Stromal cell of bone marrow (primary cell): ENCODE data around the gene CGNL1.

Source experiments
- DNase-seq: peaks from one replicate; pipeline ENCODE4 v3.0.0-alpha.2; 2012; ENCODE audit warnings: low read depth

CGNL1 gene

DNA sequence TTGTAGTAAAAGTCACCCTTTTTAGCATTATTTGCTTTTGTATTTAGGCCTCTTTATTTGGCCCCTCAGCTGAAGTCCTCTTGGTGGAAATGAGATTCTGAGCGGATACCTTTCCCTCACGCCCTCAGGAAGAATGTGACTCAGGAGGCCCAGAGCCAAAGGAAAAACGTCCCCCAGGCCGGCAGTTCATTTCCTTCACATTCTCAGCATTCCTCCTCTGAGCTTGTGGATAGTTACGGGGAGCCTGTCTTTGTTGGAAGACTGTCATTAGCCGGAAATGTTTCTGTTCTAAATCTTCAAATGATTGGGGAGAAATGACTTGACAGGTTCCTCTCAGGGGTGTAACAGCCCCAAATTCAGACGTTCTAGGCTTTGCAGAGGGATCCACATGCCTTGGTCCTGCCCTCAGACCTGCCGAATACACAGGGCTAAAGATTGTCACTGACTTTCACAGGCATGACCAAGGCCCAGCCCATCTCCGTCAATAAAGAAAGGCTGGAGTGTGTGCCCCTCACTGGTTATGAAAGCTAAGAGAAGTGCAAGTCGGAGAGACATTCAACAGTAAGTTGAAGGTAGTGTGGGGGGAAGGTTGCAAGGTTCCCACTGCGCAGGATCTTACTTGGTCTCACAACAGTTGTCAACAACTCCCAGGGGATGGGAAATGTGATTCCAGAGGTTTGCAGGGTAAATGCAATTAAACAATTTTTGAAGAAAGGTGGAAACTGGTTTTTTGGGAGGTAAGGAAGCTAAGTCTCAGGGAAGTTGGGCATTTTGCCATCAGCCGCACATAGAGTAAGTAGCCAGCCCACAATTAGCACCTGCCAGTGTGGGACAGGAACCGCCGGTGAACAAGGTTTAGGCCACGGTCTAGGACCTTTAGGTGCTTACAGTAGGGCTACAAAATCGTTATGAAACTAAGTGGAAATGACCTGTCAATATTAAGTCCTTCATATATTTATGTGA, 175.7 kb downstream of the CGNL1 start:
- no peak for DNase-seq

DNA sequence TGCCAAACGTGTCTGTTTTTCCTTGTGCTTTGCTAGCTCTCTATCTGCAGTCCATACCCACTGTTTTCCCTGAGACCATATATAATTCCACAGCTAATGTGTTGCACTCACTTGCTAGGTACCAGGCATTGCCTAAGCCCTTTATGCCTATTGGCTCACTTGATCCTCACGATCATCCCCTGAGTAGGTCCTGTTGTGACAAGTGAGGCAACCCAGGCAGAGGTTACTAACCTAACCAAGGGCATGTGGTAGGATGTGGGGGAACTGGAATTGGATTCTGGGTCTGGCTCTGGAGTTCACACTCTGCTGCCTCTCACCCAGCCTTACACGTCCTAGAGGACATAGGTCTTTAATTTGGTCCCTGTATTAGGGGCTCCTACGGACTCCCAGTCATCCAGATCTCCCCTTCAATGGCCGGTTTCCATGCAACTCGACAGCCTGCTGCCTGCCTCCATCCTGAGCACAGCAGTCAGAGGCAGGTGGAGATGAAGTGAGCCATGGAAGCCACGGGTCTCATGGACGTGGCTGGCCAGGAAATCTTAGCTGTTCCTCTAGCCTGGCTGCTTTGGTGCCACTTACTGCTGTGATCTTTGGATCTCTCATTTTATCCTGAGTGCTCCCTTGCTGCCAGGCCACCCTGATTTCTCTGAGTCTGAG, 176.5 kb downstream of the CGNL1 start:
- no peak for DNase-seq

- no peak for DNase-seq
Observed at GRCh38 chr15:57553526-57553925, 177.2 kb downstream of the CGNL1 start.

DNA sequence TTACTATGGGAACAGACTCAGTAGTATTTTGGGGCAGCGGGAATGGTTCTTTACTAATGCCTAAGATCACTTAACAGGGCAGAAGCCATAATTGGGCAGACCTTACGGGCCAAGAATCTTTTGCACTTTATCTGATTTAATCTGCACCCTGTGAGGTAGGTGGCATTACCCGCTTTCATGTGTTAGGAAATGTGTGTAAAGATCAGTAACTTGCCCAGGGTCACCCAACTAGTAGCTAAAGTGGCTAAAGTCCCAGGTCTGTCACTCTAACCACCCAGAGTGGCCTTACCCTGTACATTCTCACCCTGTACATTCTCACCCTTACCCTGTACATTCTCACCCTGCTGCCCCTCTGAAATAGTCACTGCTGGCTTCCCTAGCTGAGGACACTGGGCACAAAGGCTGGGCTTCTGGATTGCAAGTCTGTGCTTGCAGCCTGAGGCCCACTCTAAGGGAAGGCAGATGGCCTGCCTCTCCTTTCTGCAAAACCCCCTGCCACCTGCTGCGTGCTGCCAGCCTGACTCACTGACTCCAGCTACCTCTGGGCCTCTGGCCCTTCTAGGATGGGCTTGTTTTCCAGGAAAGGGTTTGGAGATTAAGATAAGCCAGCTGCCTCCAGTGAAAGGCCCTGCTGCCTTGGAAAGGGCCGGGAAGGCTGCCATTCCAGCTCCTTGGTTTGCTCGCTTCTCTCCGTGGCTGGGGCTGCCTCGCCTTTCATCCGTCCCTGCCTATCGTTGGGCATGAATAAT, 177.9 kb downstream of the CGNL1 start:
- DNase-seq: no peak

GRCh38 chr15:57554812-57555179, 178.5 kb downstream of the CGNL1 start:
- no peak for DNase-seq

DNA sequence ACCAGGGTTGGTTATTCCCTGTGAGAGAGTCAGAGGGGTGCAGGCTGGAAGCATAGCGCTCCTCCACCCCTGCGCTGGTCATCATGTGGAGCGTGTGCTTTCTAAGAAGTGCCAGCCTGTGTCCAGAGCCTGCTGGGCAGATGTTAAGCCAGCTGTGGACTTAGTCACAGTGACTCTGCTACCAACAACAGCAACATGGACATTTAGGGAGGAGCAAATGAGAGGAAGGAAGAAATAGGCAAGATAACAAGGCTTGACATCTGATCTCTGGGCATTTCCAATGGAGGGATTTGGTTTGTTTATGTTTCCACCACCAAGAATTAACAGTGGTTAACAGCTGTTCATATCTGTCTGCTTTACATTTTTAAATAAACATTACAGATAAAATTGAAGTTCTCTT, 179.0 kb downstream of the CGNL1 start:
- DNase-seq: no peak

GRCh38 chr15:57556040-57556439, 179.7 kb downstream of the CGNL1 start:
- no peak for DNase-seq

- no peak for DNase-seq
Observed at GRCh38 chr15:57557267-57557666, 181.0 kb downstream of the CGNL1 start.

DNA sequence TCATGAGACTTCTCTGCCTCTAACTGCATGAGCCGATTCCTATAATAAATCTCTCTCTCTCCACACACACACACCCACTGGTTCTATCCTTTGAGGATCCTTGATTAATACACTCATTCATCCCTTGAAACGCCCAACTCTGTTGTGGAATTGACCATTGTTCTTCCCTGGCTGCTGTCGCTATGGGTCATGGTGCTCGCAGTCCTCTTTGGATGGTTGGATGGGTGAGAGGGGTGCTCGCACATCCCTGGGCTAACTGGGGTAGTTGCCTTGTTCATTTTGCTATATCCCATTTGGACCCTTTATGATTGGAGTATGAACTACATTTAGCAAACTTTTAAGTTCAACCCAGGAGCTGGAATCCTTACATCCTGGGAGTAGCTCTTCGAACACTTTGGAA, 181.5 kb downstream of the CGNL1 start:
- no peak for DNase-seq

GRCh38 chr15:57559875-57560274, 183.6 kb downstream of the CGNL1 start:
- peak; percentile 15 for DNase-seq

- DNase-seq: peak; percentile 53
Observed at GRCh38 chr15:57561041-57561711, 184.9 kb downstream of the CGNL1 start.

DNA sequence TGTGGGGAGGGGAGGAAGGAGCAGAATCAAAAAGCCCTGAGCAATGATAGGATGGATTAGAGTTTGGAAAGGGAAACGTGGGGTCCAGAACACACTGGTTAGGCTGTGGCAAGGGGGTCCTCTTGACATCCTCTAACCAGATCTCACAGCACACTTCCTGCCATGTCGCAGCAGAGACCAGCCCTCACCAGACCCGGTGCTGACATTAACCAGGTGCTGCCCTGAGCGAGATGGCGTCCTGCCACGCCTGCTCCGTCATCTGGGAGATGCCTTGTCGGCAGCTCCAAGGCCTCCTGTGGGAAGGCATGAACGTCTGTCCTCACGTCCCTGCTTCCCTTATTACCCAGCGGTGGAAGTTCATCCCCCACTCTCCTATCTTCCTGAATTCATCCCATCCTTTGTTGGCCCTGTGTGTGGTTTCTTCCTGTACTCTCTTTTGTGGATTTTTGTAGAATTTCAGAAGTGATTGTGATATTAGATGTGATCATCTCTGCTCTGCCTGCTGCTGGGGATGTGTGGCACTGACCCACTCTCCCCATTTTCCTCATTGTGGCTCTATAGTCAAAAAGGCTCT, 186.0 kb downstream of the CGNL1 start:
- no peak for DNase-seq

DNA sequence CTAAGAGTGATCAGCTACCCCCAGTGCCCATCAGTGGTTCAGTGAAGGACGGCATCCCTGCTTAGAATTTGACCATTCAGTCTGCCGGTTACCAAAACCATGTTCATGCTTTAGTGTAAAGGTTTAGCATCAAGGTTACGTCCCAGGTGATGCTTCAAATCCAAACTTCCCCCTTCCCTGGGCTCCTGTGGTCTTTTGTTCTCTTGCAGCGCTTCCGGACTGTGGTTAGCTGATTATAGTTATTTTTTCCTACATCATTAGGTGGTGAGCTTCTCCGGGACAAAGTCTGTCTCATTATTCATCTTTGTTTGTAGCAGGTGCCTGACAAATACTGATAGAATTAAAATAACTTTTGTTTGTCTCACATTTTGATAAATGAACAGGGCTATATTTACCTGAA, 187.1 kb downstream of the CGNL1 start:
- DNase-seq: no peak

GRCh38 chr15:57565311-57565710, 189.0 kb downstream of the CGNL1 start:
- no peak for DNase-seq

GRCh38 chr15:57566834-57567233, 190.5 kb downstream of the CGNL1 start:
- DNase-seq: no peak

GRCh38 chr15:57567891-57568290, 191.6 kb downstream of the CGNL1 start:
- DNase-seq: no peak

- no peak for DNase-seq
Observed at GRCh38 chr15:57568299-57568698, 192.0 kb downstream of the CGNL1 start.

GRCh38 chr15:57570340-57570739, 194.0 kb downstream of the CGNL1 start:
- no peak for DNase-seq

DNA sequence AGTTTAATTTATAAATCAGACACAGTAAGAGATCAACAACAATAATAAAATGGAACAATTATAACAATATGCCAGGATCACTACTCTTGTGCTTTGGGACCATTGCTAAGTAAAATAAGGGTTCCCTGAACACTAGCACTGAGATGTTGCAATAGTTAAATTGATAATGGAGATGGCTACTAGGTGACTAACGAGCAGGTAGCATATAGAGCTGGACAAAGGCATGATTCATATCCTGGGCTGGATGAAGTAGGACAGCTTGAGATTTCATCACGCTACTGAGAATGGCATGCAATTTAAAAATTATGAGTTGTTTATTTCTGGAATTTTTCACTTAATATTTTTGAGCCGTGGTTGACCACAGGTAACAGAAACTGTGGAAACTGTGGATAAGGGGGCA, 194.7 kb downstream of the CGNL1 start:
- DNase-seq: no peak

GRCh38 chr15:57571725-57572124, 195.4 kb downstream of the CGNL1 start:
- DNase-seq: no peak

DNA sequence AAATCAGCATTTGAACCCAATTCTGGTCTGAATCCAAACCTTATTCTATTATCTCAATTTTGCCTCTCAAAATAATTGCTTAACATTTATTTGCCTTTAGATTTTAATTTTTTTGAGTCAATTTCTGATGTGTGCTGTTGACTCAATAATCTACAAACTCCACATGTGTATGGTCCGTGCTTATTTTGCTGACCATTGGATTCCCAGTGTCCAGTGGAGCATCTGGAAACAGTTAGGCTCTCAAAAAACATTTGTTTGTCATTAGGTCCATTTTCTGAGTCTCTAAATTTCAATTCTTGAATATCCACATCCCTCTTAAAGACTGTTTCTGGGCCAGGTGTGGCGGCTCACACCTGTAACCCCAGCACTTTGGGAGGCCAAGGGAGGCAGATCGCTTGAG, 196.2 kb downstream of the CGNL1 start:
- no peak for DNase-seq

GRCh38 chr15:57573151-57573550, 196.8 kb downstream of the CGNL1 start:
- no peak for DNase-seq
